Left hindlimb (tissue), 1 donor: Measurements from ENCODE around the gene RLN2.
"Not testable (repeated sequence)": the region's sequence is repeated elsewhere in the genome, so short reads cannot be mapped to it uniquely, and the experiment has no call there.

Experiments
- DNase-seq: peaks from one replicate; pipeline ENCODE4 v3.0.0-alpha.2; 2018

The RLN2 gene, protein sequence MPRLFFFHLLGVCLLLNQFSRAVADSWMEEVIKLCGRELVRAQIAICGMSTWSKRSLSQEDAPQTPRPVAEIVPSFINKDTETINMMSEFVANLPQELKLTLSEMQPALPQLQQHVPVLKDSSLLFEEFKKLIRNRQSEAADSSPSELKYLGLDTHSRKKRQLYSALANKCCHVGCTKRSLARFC

DNA sequence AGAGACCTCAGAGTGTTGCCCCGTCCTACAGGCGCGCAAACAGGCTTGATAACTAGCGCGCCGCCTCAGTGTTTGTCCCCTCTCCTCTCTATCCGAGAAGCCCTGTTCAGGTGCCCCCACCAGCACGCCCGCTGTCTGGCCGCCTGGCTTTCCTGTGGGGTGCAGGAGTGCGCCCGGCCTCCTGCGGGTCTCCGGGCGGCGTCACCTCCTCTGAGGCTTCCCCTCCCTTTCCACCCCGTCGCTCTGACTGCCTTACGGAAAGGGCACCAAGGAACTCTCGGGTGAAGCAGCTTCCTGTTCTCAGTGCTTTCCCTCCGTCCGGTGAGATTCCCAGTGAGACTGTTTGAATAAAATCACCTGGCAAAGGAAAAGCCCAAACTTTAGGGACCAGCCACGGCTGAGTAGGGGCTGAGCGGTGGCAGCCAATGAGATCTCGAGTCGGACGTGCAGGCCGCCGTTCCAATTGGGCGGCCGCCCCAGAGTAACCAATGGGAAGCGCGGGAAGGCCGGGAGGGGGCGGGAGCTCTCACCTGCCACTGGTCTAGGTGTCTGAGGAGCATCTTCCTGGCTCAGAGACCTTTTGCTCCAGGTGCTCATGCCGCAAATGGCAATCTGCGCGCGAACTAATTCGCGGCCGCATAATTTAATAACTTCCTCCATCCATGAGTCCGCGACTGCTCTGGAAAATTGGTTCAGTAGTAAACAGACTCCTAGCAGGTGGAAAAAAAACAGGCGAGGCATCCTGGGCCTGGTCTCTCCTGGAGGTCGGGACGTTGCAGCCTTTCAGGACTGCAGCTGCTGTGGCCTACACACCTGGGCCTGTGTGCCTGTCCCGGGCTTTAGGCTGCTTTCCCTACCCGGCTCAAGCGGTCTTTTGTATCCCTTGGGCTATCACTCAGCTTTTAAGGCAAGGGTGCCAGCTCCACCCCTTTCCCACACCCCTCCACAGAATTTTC lies at the start of gene RLN2:
RLN2 (minus strand) TSS at position 877 of the 956 bp plus-strand sequence; CDS start at position 741, 136 bp downstream.
- DNase-seq: not testable (repeated sequence)

DNA sequence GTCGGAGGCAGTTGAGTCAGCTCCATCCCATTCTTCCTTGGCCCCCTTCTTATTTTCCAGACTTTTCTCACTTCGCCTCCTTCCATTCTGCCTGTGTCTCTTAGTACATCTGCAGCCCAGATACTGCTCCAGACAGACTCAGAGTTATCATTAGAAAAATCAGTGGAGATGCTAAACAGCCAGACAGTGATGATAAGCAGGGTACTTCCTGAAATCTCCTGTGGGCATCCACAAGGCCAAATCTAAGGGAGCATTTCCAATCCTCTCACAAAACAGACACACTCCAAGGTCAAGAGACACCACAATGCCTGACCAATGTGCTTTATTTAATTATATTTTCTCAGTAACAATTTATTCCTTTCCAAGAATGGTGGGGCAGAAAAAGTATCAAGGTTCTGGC lies 49.7 kb upstream of the RLN2 start:
- DNase-seq: no peak

DNA sequence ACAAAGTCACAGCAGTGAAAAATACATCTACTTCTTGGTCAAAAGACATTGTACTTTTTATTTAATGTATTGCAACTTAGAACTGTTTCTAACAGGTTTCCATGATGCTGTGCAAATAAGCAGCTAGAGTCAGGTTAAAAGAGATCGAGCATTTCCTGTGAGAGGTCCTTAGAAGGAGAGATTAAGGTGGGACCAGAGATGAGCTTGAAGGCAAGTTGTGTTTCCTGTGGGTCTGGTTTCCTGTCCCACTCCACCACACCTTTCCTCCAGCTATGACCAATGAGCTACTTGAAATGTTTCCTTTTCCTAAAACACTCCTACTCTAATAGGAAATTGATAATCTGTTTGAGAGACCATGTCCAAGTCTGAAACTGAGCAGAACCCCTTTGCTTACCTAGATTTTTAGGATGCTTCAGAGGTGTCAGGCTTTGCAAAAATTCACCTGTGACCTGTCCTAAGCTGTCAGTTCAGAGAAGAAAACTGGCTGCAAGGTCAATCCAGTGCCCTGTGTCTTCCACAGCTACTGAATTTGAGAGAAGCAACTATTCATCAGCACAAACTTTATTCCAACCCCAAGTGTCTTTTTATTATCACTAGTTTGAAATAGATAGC lies 48.2 kb upstream of the RLN2 start:
- no peak for DNase-seq

DNA sequence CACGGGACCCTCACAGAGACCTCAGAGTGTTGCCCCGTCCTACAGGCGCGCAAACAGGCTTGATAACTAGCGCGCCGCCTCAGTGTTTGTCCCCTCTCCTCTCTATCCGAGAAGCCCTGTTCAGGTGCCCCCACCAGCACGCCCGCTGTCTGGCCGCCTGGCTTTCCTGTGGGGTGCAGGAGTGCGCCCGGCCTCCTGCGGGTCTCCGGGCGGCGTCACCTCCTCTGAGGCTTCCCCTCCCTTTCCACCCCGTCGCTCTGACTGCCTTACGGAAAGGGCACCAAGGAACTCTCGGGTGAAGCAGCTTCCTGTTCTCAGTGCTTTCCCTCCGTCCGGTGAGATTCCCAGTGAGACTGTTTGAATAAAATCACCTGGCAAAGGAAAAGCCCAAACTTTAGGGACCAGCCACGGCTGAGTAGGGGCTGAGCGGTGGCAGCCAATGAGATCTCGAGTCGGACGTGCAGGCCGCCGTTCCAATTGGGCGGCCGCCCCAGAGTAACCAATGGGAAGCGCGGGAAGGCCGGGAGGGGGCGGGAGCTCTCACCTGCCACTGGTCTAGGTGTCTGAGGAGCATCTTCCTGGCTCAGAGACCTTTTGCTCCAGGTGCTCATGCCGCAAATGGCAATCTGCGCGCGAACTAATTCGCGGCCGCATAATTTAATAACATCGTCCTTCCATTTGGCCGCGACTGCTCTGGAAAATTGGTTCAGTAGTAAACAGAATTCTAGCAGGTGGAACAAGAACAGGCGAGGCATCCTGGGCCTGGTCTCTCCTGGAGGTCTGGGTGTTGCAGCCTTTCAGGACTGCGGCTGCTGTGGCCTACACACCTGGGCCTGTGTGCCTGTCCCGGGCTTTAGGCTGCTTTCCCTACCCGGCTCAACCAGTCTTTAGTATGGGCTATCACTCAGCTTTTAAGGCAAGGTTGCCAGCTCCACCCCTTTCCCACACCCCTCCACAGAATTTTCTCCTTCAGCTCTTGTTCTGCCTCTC lies 34.8 kb upstream of the RLN2 start, which contains the start of gene RLN1:
RLN1 (minus strand) TSS at position 885 of the 990 bp plus-strand sequence; CDS start at position 755, 130 bp downstream.
- not testable (repeated sequence) for DNase-seq

DNA sequence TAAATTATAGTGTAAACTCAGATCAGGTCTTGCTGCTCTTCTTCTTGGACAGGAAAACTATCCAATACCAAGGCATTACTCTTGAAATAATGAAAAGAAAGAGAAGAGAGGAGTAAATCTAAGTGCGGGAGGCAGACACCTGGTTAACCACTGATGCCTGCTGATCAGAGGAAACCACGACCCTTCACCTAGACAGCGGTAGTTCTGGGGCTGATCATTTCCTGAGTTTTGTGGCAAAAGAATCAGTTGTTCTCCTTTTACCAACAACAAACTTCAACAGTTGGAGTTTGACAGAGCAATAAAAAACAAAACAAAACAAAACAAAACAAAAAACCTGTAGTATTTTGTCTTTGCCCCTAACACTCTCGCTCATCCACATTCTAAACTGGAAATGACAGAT lies 32.2 kb upstream of the RLN2 start:
- no peak for DNase-seq

DNA sequence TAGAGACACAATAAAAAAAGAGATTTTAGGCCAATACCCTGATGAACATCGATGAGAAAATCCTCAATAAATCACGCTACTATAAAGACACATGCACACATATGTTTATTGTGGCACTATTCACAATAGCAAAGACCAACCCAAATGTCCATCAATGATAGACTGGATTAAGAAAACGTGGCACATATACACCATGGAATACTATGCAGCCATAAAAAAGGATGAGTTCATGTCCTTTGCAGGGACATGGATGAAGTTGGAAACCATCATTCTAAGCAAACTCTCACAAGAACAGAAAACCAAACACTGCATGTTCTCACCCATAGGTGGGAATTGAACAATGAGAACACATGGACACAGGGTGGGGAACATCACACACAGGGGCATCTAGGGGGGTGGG lies 26.8 kb upstream of the RLN2 start:
- DNase-seq: not testable (repeated sequence)

DNA sequence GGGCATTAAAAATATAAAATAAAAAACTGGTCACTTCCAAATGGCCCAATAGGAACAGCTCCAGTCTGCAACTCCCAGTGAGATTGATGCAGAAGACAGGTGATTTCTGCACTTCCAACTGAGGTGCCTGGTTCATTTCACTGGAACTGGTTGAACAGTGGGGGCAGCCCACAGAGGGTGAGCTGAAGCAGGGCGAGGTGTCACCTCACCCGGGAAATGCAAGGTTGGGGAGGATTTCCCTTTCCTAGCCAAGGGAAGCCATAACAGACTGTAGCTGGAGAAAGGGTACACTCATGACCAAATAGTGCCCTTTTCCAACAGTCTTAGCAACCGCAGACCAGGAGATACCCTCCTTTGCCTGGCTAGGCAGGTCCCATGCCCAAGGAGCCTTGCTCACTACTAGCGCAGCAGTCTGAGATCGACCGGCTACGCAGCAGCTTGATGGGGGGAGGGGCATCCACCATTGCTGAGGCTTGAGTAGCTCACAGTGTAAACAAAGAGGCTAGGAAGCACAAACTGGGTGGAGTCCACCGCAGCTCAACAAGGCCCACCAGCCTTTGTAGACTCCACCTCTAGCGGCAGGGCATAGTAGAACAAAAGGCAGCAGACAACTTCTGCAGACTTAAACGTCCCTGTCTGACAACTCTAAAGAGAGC lies 22.5 kb upstream of the RLN2 start:
- no peak for DNase-seq

DNA sequence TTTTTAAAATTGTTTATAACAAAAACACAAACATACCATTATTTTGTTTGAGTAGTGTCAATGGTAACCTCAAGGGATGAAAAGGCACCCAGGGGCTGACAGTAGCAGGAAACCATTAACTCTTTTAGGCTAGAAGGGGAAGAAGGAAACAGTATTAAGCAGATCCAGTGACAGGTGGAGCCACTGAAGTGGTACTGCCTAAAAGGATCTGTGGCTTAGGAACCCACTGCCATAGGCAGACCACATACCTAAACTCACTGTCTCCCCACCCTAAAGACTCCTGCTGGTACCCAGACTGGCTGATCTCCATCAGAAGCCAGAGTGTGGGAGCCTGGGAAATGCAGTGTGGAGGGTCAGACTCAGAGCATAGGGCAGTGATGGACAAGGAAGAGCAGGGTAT lies 21.7 kb upstream of the RLN2 start:
- DNase-seq: no peak

DNA sequence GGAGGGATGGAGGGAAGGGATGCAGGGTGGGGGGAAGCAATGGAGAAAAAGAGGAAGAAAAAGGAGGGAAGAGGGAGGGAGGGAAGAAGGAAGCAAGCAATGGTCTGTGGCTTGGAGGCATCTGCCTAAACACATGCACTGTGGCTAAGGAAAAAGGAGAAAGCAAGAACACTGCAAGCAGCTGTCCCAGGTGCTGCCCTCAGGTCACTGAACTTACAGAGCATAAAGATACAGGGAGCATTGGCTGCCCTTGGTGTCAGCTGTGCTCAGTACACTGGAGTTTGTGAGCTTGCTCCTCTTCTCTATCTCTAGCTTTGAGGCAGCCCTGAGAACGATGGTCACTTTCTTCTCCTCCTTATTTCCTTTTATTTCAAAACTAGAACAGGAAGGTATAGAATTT lies 17.1 kb upstream of the RLN2 start:
- DNase-seq: not testable (repeated sequence)

DNA sequence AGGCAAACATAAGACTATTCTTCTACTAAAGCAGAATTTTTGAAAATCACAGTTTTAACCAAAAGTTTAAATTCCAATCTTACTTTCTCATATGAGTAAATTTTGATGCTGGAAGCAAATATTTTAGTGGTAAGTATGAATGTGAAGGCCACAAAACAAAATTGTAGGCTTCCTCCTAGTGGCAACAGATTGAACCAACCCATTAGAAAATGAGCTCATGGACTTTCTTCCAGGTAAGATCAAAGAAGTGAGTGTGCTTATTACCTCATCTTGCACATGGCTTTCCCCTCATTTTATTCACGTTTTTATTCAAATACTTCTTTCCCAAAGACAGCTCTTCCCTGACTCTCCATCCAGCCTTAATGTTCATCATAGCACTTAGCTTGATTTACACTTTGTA lies 16.5 kb upstream of the RLN2 start:
- DNase-seq: no peak

DNA sequence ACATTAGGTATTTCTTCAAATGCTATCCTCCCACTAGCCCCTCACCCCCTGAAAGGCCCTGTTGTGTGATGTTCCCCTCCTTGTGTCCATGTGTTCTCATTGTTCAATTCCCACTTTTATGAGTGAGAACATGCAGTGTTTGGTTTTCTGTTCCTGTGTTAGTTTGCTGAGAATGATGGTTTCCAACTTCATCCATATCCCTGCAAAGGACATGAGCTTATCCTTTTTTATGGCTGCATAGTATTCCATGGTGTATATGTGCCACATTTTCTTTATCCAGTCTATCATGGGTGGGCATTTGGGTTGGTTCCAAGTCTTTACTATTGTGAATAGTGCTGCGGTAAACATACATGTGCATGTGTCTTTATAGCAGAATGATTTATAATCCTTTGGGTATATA lies 11.9 kb upstream of the RLN2 start:
- not testable (repeated sequence) for DNase-seq

DNA sequence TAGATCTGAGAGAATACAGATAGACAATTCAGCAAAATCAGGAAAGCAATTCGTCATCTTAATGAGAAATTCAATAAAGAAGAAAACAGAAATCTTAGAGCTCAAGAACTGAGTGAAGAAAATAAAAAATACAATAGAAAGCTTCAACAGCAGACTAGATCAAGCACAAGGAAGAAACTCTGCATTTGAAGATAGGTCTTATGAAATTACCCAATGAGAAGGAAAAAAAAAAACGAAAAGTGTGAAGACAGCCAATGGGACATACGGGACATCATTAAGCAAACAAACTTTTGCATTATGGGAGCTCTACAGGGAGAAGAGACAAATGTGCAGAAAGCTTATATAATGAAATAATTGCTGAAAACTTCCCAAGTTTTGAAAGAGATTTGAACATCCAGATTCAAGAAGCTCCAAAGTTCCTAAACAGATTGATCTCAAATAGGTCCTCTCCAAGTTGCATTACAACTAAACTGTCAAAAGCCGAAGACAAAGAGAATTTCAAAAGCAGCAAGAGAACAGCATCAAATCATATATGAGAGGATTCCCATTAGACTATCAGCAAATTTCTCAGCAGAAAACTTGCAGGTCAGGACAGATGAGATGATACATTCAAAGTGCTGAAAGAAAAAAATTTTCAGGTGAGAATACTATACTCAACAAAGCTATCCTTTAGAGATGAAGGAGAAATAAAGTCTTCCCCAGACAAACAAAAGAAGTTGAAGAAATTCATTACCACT lies 10.8 kb upstream of the RLN2 start:
- no peak for DNase-seq

DNA sequence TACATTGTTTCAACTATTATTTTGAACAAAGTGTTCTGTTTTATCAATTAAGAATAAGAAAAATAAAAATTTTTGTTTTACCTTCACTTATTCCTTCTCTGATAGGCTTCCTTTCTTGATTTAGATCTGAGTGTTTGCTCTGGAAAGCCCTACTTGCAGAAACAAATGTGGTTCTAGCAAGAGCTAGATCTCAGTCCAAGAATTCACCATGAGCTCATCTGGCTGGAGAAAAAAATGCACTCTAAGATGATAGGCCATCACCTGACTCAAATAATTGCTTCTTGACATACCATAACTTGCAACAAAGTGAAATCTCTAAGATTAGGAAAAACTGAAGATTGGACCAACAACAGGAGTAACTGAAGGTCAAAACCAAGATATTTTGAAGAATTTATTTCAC lies 6.3 kb upstream of the RLN2 start:
- DNase-seq: no peak

DNA sequence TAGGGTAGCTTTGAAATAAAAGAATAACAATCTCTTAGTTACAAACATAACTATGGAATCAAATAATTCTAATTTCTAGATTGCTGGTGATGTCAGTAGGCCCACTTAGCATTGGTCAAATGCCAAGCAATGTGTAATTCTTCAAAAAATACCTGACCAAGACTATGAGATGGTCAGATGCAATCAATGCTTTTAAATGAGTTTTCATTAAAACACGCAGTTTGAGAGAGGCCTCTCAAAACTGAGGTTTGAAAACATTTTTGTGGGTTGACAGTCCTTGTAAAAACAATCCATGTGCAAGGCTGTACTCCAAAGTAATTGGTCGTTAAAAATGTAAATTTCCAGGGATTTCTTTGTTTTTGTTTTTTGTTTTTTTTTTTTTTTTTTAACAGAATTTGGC lies 1.2 kb upstream of the RLN2 start:
- DNase-seq: no peak

DNA sequence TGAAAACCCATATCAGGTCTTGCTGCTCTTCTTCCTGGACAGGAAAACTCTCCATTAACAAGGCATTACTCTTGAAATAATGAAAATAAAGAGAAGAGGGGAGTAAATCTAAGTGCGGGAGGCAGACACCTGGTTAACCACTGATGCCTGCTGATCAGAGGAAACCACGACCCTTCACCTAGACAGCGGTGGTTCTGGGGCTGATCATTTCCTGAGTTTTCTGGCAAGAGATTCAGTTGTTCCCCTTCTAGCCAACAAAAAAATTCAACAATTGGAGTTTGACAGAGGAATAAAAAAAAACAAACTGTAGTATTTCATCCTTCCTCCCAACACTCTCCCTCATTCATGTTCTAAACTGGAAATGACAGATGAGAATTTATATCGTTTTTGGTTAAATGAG lies 3.0 kb downstream of the RLN2 start:
- no peak for DNase-seq

DNA sequence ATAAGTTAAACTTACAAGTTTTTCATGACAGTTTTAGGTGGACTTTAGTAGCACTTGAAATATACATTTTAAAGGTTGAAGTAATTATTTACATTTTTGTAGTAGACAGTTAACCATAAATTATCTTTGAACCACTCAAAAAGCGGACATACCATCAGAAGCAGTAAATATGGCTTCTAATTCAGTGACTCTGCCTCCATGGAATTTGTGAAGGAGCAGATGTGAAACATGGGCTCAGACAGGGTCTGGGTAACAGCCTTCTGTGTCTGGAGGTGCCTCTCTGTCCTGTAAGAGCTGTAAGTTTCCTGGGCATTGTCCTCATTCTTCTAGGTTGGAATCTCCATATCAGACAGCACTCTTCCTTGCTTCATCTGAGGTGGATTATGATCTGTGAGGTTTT lies 12.4 kb downstream of the RLN2 start:
- DNase-seq: no peak

DNA sequence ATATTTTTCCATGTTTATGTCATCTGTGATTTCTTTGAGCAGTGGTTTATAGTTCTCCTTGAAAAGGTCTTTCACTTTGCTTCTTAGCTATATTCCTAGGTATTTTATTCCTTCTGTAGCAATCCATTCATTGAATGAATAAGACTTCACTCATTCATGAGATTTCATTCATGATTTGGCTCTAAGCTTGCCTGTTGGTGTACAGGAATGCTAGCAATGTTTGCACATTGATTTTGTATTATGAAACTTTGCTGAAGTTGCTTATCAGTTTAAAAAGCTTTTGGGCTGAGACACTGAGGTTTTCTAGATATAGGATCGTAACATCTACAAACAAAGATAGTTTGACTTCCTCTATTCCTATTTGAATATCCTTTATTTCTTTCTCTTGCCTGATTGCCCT lies 15.9 kb downstream of the RLN2 start:
- no peak for DNase-seq

DNA sequence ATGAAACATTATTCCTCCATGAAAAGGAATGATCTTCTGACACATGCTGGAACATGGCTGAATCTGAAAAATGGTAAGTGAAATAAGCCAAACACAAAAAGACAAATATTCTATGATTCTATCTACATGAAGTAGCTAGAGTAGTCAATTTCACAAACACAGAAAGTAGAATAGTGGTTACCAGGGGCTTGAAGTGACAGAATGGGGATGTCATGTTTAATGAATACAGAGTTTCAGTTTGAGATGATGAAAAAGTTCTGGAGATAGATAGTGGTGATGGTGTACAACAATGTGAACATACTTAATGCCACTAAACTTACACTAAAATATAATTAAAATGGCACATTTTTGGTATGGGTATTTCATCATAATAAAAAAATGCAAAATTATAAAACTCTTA lies 18.3 kb downstream of the RLN2 start:
- DNase-seq: no peak

DNA sequence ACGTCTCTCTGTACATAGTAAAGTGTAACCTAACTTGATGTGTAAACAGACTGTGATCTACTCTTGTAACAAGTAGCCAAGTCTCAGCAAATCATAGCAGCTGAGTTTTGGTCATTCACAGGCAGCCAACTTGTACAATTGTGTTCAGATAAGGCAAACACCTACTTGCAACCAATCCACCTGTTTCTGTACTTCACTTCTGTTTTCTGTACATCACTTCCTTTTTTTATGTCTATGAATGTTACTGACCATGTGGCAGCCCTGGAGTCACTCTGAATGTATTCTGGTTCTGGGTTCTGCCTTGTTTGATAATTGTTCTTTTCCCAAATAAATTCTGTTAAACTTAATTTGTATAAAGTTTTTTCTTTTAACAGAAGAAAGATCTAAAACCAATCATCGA lies 26.0 kb downstream of the RLN2 start:
- DNase-seq: no peak

DNA sequence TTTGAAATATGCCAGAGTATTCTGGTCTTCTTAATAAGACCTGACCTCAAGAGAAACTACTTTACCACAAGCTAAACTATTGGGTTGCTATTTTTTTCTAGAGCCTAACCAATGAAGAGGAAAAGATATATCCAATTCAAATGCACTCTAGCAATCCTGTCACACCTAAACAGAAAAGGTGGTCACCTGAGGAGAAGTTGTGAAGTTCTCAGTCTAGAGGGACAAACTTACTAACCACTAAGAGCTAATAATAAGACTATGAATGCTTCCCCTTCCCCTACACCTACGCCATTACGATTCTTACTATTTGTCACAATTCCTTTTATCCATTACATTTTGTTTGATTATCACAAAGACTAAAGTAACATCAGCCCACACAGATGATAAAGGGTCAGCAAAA lies 29.7 kb downstream of the RLN2 start:
- DNase-seq: no peak

DNA sequence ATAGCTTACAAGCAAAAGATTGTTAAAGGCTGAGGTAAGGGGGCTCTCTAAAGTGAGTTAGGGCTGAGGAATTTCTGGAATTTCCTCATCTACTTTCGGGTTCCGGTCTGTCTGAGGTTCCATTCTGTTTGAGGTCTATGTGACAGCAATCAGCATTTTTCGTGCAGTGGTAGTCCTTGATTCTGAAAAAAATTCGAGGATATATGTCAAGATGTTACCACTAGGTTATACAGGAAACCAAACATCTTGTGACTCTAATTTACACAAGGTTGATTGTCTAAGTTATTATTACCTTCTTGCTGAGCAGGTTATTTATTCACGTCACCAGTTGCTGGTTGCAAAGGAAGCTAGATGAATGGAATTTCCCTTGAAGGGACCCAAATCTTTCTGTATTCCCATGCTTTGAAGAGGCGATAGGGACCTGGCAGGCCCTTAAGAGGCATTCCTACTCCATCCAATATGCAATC lies 35.2 kb downstream of the RLN2 start:
- DNase-seq: no peak
